Esophagus muscularis mucosa (tissue), 3 donors: Measurements from ENCODE around the gene NOD1.

Source experiments
- POLR2A ChIP-seq: fragments of 450-650 bp; IDR thresholded peaks from one replicate; pipeline ENCODE4 v1.6.1; 2017; ENCODE audit warnings: antibody characterized with exemption, moderate library complexity, mild to moderate bottlenecking, low read depth
- TF ChIP-seq, protein P1 (sequence below), 3 experiments: fragments of 200-600 bp in 2 of 3; fragments of 450-650 bp in 1 of 3; sonication (generic) in 2 of 3; IDR thresholded peaks; one replicate each; pipeline ENCODE4 v1.5.1; 2017 to 2019; ENCODE audit warnings: antibody characterized with exemption in 3 of 3, mild to moderate bottlenecking in 2 of 3, moderate library complexity in 1 of 3

DNA sequence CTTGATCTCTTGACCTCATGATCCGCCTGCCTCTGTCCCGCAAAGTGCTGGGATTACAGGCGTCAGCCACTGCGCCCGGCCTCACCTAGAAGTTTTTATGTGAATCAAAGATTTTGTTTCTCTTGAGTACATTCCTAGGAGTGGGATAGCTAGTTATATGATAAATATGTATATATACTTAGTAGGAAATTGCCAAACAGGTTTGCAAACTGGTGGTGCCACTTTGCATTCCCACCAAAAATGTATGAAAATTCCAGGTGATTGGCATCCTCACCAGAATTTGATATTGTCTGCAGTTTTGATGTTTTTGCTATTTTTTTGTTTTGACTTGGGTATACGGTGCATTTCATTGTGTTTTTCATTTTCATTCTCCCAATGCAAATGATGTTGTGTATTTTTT, 86.8 kb downstream of the NOD1 start:
- TF ChIP-seq, protein P1, sequence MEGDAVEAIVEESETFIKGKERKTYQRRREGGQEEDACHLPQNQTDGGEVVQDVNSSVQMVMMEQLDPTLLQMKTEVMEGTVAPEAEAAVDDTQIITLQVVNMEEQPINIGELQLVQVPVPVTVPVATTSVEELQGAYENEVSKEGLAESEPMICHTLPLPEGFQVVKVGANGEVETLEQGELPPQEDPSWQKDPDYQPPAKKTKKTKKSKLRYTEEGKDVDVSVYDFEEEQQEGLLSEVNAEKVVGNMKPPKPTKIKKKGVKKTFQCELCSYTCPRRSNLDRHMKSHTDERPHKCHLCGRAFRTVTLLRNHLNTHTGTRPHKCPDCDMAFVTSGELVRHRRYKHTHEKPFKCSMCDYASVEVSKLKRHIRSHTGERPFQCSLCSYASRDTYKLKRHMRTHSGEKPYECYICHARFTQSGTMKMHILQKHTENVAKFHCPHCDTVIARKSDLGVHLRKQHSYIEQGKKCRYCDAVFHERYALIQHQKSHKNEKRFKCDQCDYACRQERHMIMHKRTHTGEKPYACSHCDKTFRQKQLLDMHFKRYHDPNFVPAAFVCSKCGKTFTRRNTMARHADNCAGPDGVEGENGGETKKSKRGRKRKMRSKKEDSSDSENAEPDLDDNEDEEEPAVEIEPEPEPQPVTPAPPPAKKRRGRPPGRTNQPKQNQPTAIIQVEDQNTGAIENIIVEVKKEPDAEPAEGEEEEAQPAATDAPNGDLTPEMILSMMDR (IDR thresholded peaks at IDR 0.05): no peak
- no peak for TF ChIP-seq POLR2A
